SK-N-SH (cell line): ENCODE results near the gene SRMS. TPM values are rescaled to one million over a fixed set of nuclear protein-coding genes. Genes with fewer than 3 reads are reported as not detected.

Experiments used
- CTCF ChIA-PET: fragments of 300-600, 350-600 bp; formaldehyde crosslinking; extraction: SDS; loops from one replicate; lab custom pipeline; 2021; lab: Yijun Ruan, JAX
- POLR2A ChIA-PET: fragments of 350-600 bp; sonication (Branson Sonifier 250); formaldehyde crosslinking; extraction: SDS; loops from one replicate; lab custom pipeline; 2020; ENCODE audit warnings: antibody characterized with exemption, inconsistent platforms; lab: Yijun Ruan, JAX
- DNase-seq: peaks from one replicate; pipeline ENCODE4 v3.0.0; 2012
- H2AFZ ChIP-seq: fragments of 200-600 bp; sonication (generic); 2 replicates; pipeline ENCODE4 v1.8.1; 2016; ENCODE audit warnings: antibody characterized with exemption, mild to moderate bottlenecking, low read depth
- H3F3A ChIP-seq: fragments of 200-600 bp; sonication (generic); replicated peaks from 2 replicates; pipeline ENCODE3; 2016; ENCODE audit warnings: antibody characterized with exemption, mild to moderate bottlenecking; ENCODE audit not compliant: insufficient read depth
- H3K27ac ChIP-seq, 2 experiments: fragments of 200-500 bp in 1 of 2; fragments of 200-600 bp in 1 of 2; sonication (Bioruptor generic) in 1 of 2; sonication (generic), shearing (Covaris generic) in 1 of 2; 2 replicates each; pipeline versions ENCODE4 v1.5.1 to v1.6.1; 2014 to 2016; ENCODE audit warnings: low read depth in 2 of 2, inconsistent platforms in 1 of 2, low read length in 1 of 2, mild to moderate bottlenecking in 1 of 2, mixed read lengths in 1 of 2
- H3K27me3 ChIP-seq: fragments of 200-600 bp; sonication (generic), shearing (Covaris generic); 2 replicates; pipeline ENCODE4 v1.6.1; 2016; ENCODE audit warnings: mixed run types; ENCODE audit not compliant: insufficient read depth
- H3K36me3 ChIP-seq, 2 experiments: fragments of 200-500 bp in 1 of 2; fragments of 200-600 bp in 1 of 2; sonication (Bioruptor generic) in 1 of 2; sonication (generic) in 1 of 2; replicated peaks in 1 of 2; 2 replicates each; pipeline versions ENCODE3 to v1.5.1; 2014 to 2016; ENCODE audit warnings: low read length in 1 of 2, mild to moderate bottlenecking in 1 of 2; ENCODE audit not compliant: insufficient read depth in 2 of 2, control insufficient read depth in 1 of 2
- H3K4me1 ChIP-seq, 2 experiments: fragments of 200-500 bp in 1 of 2; fragments of 200-600 bp in 1 of 2; sonication (Bioruptor generic) in 1 of 2; sonication (generic), shearing (Covaris generic) in 1 of 2; 2 replicates each; pipeline versions ENCODE4 v1.5.1 to v1.6.1; 2014 to 2016; ENCODE audit warnings: low read depth in 1 of 2, low read length in 1 of 2, mixed run types in 1 of 2; ENCODE audit not compliant: insufficient read depth in 2 of 2, control insufficient read depth in 1 of 2
- H3K4me2 ChIP-seq: fragments of 200-600 bp; sonication (generic), shearing (Covaris generic); 2 replicates; pipeline ENCODE4 v1.6.1; 2017; ENCODE audit warnings: mixed run types
- H3K4me3 ChIP-seq, 2 experiments: fragments of 200-500 bp in 1 of 2; fragments of 200-600 bp in 1 of 2; sonication (Bioruptor generic) in 1 of 2; sonication (generic), shearing (Covaris generic) in 1 of 2; 2 replicates each; pipeline versions ENCODE4 v1.5.1 to v1.8.1; 2014 to 2016; ENCODE audit warnings: low read depth in 2 of 2, inconsistent platforms in 1 of 2, low read length in 1 of 2, mild to moderate bottlenecking in 1 of 2, mixed read lengths in 1 of 2, moderate library complexity in 1 of 2
- H3K79me2 ChIP-seq: fragments of 200-600 bp; sonication (generic); 2 replicates; pipeline ENCODE4 v1.8.1; 2017; ENCODE audit warnings: mild to moderate bottlenecking; ENCODE audit not compliant: insufficient read depth
- H3K9ac ChIP-seq: fragments of 200-600 bp; sonication (generic); 2 replicates; pipeline ENCODE4 v1.6.1; 2017; ENCODE audit warnings: mixed run types
- H3K9me2 ChIP-seq: fragments of 200-600 bp; sonication (generic); 2 replicates; pipeline ENCODE4 v1.6.1; 2017; ENCODE audit warnings: mixed run types
- H3K9me3 ChIP-seq: fragments of 200-600 bp; sonication (generic); 2 replicates; pipeline ENCODE4 v1.6.1; 2017; ENCODE audit warnings: mixed run types, mild to moderate bottlenecking, moderate library complexity
- H4K20me1 ChIP-seq: fragments of 200-600 bp; sonication (generic); 2 replicates; pipeline ENCODE4 v1.6.1; 2017; ENCODE audit warnings: mild to moderate bottlenecking, mixed run types; ENCODE audit not compliant: insufficient read depth
- CHD2 ChIP-seq: fragments of 150-350 bp; IDR thresholded peaks from 2 replicates; pipeline ENCODE4 v1.6.1; 2018; ENCODE audit warnings: low read length; ENCODE audit not compliant: partially characterized antibody
- GABPA ChIP-seq: IDR thresholded peaks from 2 replicates; pipeline ENCODE4 v1.4.0; 2012; ENCODE audit warnings: low read depth, mild to moderate bottlenecking
- MEF2A ChIP-seq: IDR thresholded peaks from 2 replicates; pipeline ENCODE4 v1.4.0; 2012; ENCODE audit warnings: low read depth, borderline replicate concordance
- MXI1 ChIP-seq: IDR thresholded peaks from 2 replicates; pipeline ENCODE4 v1.6.1; 2012; ENCODE audit warnings: mild to moderate bottlenecking, low read depth, low read length, improper control_type of control experiment
- NRF1 ChIP-seq: IDR thresholded peaks from 2 replicates; pipeline ENCODE4 v1.6.1; 2012; ENCODE audit warnings: low read depth, mild to moderate bottlenecking, low read length
- POLR2AphosphoS5 ChIP-seq: IDR thresholded peaks from 2 replicates; pipeline ENCODE4 v1.6.1; 2012; ENCODE audit warnings: low read depth, low read length
- RAD21 ChIP-seq: IDR thresholded peaks from 2 replicates; pipeline ENCODE4 v1.6.1; 2012; ENCODE audit warnings: mild to moderate bottlenecking, low read length
- RCOR1 ChIP-seq: fragments of 150-350 bp; IDR thresholded peaks from 2 replicates; pipeline ENCODE4 v1.6.1; 2017; ENCODE audit warnings: antibody characterized with exemption, low read length
- RXRA ChIP-seq: IDR thresholded peaks from 2 replicates; pipeline ENCODE4 v1.4.0; 2012; ENCODE audit warnings: low read depth, mild to moderate bottlenecking, borderline replicate concordance
- TAF1 ChIP-seq: IDR thresholded peaks from 2 replicates; pipeline ENCODE4 v1.6.1; 2012; ENCODE audit warnings: low read depth, mild to moderate bottlenecking, low read length, moderate library complexity, borderline replicate concordance
- YY1 ChIP-seq: IDR thresholded peaks from 2 replicates; pipeline ENCODE4 v1.4.0; 2012; ENCODE audit warnings: low read depth, mild to moderate bottlenecking
- WGBS: methylation state at CpG from one replicate; pipeline ENCODE4 v1.1.6; 2017; ENCODE audit warnings: low lambda C conversion rate; 5-methylcytosine and 5-hydroxymethylcytosine counted together
- polyA plus RNA-seq, 3 experiments: library from polyadenylated mRNA; depleted of rRNA; stranded (reverse); fragments of >200 nt; gene quantifications; 2 replicates each; pipeline ENCODE4 v1.2.3, GENCODE V29; 2012

The SRMS gene
- polyA plus RNA-seq, 1 of the 3 experiments (the other 2 are of a cell fraction) = not detected

- H2AFZ ChIP-seq = peak within 1 kb of the TSS; percentile 92; the same call in 1 of the 2 replicates
- peak within 1 kb of the TSS; percentile 77 for H3K9ac ChIP-seq
- WGBS = 26% methylated on average over 3 of the region's 34 CpGs
- TF ChIP-seq MEF2A = no peak
- no peak for TF ChIP-seq POLR2AphosphoS5
- TF ChIP-seq RAD21 = no peak
- TF ChIP-seq YY1 = no peak
- no peak for TF ChIP-seq TAF1
- TF ChIP-seq MXI1 = no peak
- TF ChIP-seq GABPA = no peak
- TF ChIP-seq RCOR1 = no peak
- peak within 1 kb of the TSS in 1 of 2 experiments; percentile 75; a peak in 1 of 4 replicates for H3K27ac ChIP-seq
- H3K9me3 ChIP-seq = no peaks in the 10 kb centered on the region
- peak within 1 kb of the TSS; percentile 99 for H3K4me2 ChIP-seq
- H3K79me2 ChIP-seq = no peaks in the 10 kb centered on the region
- peaks cover 0 to 14% of the 10 kb centered on the region in 2 experiments; a peak in 1 of 4 replicates for H3K4me1 ChIP-seq
- POLR2A ChIA-PET = interaction anchor here (0.6 kb wide), 1 partner anchor 99 kb away, joined by 3 read pairs; no protein-coding TSS in a partner anchor
- H3K9me2 ChIP-seq = no peaks in the 10 kb centered on the region
- no peaks in the 10 kb centered on the region for H4K20me1 ChIP-seq
- peak; percentile 88 for DNase-seq
- H3F3A ChIP-seq = peaks cover 9% of the 10 kb centered on the region
- CTCF ChIA-PET = no interaction called here
- no peaks in the 10 kb centered on the region for H3K27me3 ChIP-seq
- H3K4me3 ChIP-seq = peak within 1 kb of the TSS; percentile 71 to 85
- no peaks in the 10 kb centered on the region for H3K36me3 ChIP-seq
Observed at GRCh38 chr20:63553933-63554290, 6.4 kb upstream of the SRMS start, which contains the start of gene FNDC11. FNDC11 (plus strand) TSS chr20:63554159; CDS start chr20:63555664, 1,505 bp downstream.

- H3K4me2 ChIP-seq = peak overlapping the region; percentile 99
- H3K9me2 ChIP-seq = no peaks in the 10 kb centered on the region
- H3K4me1 ChIP-seq = peaks cover 0 to 14% of the 10 kb centered on the region in 2 experiments; a peak in 1 of 4 replicates
- H3K36me3 ChIP-seq = no peaks in the 10 kb centered on the region
- peak; percentile 98 for DNase-seq
- WGBS = 11% methylated on average over 17 of the region's 37 CpGs
- H3K27me3 ChIP-seq = no peaks in the 10 kb centered on the region
- H2AFZ ChIP-seq = peak overlapping the region; percentile 92; the same call in 1 of the 2 replicates
- H3K4me3 ChIP-seq = peak overlapping the region; percentile 71 to 85
- CTCF ChIA-PET = interaction anchor here (0.6 to 8.2 kb wide), 3 partner anchors 14 to 402 kb away, joined by 3 to 66 read pairs (median 4); partner anchors contain the start of genes PPDPF and PTK6
- no peaks in the 10 kb centered on the region for H3K79me2 ChIP-seq
- H3F3A ChIP-seq = peaks cover 9% of the 10 kb centered on the region
- POLR2A ChIA-PET = interaction anchor here (0.6 to 1.2 kb wide), 3 partner anchors 14 to 418 kb away, joined by 3 to 5 read pairs (median 4); partner anchors contain the start of gene STMN3
- TF ChIP-seq NRF1 (peak; percentile 56), RXRA (no peak), POLR2AphosphoS5 (0 out of 2 replicates have a peak, but pooled peaks have one; percentile 27), CHD2 (no peak)
- H3K27ac ChIP-seq = peak overlapping the region in 1 of 2 experiments; percentile 75; a peak in 1 of 4 replicates
- peak overlapping the region; percentile 77 for H3K9ac ChIP-seq
- H3K9me3 ChIP-seq = no peaks in the 10 kb centered on the region
- no peaks in the 10 kb centered on the region for H4K20me1 ChIP-seq
Observed at GRCh38 chr20:63553251-63553932, 5.8 kb upstream of the SRMS start.
